Pancreas (tissue), 10 donors: ENCODE data around the gene HAO2. TPM values are rescaled to one million over a fixed set of nuclear protein-coding genes. Genes with fewer than 3 reads are reported as not detected.

ENCODE experiments used
- ATAC-seq, 4 donors: fragments of 200-7000 bp; cut with Tn5 transposase; one replicate each; pipeline versions ENCODE4 v1.8.0 to v1.9.1; 2020; ENCODE audit warnings: mild to moderate bottlenecking in 4 of 4, moderate library complexity in 4 of 4
- DNase-seq, 6 donors: peaks; one replicate each; pipeline ENCODE4 v3.0.0-alpha.2; 2020
- FAIRE-seq: peaks from 2 replicates; lab custom pipeline; 2012; peaks lifted over from hg19 to GRCh38; lab: Jason Lieb, UNC
- H3K27ac ChIP-seq, 4 donors: fragments of 200-600 bp; sonication (generic); 1 replicate in 3 of 4; 2 replicates in 1 of 4; pipeline versions ENCODE4 v1.5.0 to v1.8.0; 2020
- H3K27me3 ChIP-seq, 4 donors: fragments of 200-600 bp; one replicate each; pipeline ENCODE4 v1.8.0; 2021
- H3K36me3 ChIP-seq, 3 donors: fragments of 200-600 bp; sonication (generic) in 1 of 3; one replicate each; pipeline versions ENCODE4 v1.5.0 to v1.8.0; 2020 to 2021
- H3K4me1 ChIP-seq, 3 donors: fragments of 200-600 bp; one replicate each; pipeline ENCODE4 v1.8.0; 2021
- H3K4me3 ChIP-seq, 4 donors: fragments of 200-600 bp; sonication (generic) in 2 of 4; one replicate each; pipeline versions ENCODE4 v1.5.0 to v1.8.0; 2020 to 2021
- H3K9me3 ChIP-seq, 4 donors: fragments of 200-600 bp; one replicate each; pipeline ENCODE4 v1.8.0; 2021
- WGBS, 2 donors: extraction: QIAGEN DNeasy Blood & Tissue Kit; methylation state at CpG; one replicate each; pipeline ENCODE4 v1.1.7; 2013; 5-methylcytosine and 5-hydroxymethylcytosine counted together
- intact Hi-C, 3 donors: fragments of 100-400 bp; cut with DNase I; formaldehyde crosslinking; loops; one replicate each; pipeline versions ENCODE4 v1.11.1 to v1.14.2; 2022
- polyA plus RNA-seq, 2 donors: library from polyadenylated mRNA; stranded (reverse); fragments of 200-250 nt; gene quantifications; one replicate each; pipeline ENCODE4 v1.2.3, GENCODE V29; 2013
- total RNA-seq, 6 donors: library from RNA; stranded (reverse); fragmentation: NEBNext Ultra II Directional in 4 of 6; extraction: Animal tissue kit (Norgen Biotek cat#: 25700) in 4 of 6; gene quantifications; one replicate each; pipeline versions ENCODE4 v1.2.1 to v1.2.4, GENCODE V29; 2021 to 2023
- TF ChIP-seq, protein P1 (sequence below), 4 donors: fragments of 200-600 bp; sonication (generic) in 3 of 4; IDR thresholded peaks; one replicate each; pipeline versions ENCODE4 v1.5.0 to v1.8.0; 2021; ENCODE audit warnings: antibody characterized with exemption in 4 of 4
- donor health status: healthy with polysubstance abuse.
- donor health status: DM: no; HTN: no; CAD: no; lungs with moderate emphysema.
- donor health status: DM: no; HTN: no; CAD: no.
- donor health status: control.
- donor health status: control.
- donor health status: Bipolar disorder and iron deficiency.
- donor health status: DM: yes; HTN: yes; CAD: no.
- donor health status: DM: no; HTN: no; CAD: no.
- donor health status: DM: no; HTN: no; CAD: no.
- donor health status: DM: yes; HTN: yes; CAD: no.

HAO2 gene
- total and polyA plus RNA-seq, 8 donors, result not detected

- Histone ChIP-seq H3K9me3 (no peaks in the 10 kb centered on the region), H3K27me3 (no peaks in the 10 kb centered on the region), H3K27ac (no peak overlapping the region), H3K36me3 (no peaks in the 10 kb centered on the region), H3K4me3 (no peak overlapping the region), H3K4me1 (no peaks in the 10 kb centered on the region)
- 84 to 89% methylated on average over 3 of the region's 3 CpGs for WGBS, 2 donors
- TF ChIP-seq, protein P1, sequence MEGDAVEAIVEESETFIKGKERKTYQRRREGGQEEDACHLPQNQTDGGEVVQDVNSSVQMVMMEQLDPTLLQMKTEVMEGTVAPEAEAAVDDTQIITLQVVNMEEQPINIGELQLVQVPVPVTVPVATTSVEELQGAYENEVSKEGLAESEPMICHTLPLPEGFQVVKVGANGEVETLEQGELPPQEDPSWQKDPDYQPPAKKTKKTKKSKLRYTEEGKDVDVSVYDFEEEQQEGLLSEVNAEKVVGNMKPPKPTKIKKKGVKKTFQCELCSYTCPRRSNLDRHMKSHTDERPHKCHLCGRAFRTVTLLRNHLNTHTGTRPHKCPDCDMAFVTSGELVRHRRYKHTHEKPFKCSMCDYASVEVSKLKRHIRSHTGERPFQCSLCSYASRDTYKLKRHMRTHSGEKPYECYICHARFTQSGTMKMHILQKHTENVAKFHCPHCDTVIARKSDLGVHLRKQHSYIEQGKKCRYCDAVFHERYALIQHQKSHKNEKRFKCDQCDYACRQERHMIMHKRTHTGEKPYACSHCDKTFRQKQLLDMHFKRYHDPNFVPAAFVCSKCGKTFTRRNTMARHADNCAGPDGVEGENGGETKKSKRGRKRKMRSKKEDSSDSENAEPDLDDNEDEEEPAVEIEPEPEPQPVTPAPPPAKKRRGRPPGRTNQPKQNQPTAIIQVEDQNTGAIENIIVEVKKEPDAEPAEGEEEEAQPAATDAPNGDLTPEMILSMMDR (IDR thresholded peaks at IDR 0.05), result no peak
- intact Hi-C loops, result no loop called here
- ATAC-seq, result no peak
- no peak for DNase-seq
- FAIRE-seq, result no peak
Observed at GRCh38 chr1:119366424-119366823, 2.2 kb upstream of the HAO2 start.

DNA sequence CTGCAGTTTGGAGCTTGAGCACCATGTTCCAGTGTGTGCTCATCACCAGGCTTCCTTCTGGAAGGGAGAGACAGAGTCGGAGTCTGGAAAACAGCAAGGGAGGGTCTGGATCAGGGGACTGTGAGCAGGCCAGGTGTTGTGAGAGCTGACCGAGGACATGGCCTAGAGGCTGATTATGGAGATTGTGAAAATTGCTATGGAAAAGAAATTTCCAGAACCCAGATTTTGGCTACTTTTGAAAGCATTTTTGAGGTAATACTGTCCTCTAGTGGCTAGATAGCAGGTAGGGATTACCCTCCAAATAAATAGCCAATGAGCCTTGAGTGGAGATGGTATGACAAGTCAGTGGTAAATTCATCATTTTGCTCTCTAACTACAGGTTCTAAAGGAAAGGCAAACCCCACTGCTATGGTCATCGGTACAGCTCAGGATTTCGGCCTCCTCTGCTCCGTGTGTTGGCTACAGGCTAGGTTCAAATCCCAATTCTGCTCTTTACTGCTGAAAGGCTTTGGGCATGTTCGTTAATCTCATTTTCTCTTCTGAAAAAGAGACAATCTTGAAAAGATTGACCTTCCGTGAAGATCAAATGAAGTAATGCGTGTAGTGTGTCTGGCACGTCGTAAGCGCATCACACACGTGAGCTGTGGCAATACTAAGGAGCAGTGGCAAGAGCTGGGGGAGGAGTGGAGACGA, 1.0 kb upstream of the HAO2 start:
- FAIRE-seq (no peak), DNase-seq (no peak), ATAC-seq (peak in 3 of 4 donors; percentile 54 to 63 (median 61))
- no peaks in the 10 kb centered on the region for H3K9me3 ChIP-seq
- WGBS, 2 donors, result 63 to 69% methylated on average over 13 of the region's 13 CpGs
- no peaks in the 10 kb centered on the region for H3K27me3 ChIP-seq
- no peak overlapping the region for H3K27ac ChIP-seq
- no peaks in the 10 kb centered on the region for H3K36me3 ChIP-seq
- TF ChIP-seq, protein P1 (IDR thresholded peaks at IDR 0.05), result peak in 3 of 4 donors; percentile 25 to 57 (median 53)
- intact Hi-C loops, result no loop called here
- H3K4me1 ChIP-seq, result peaks cover 0 to 3% (median 0%) of the 10 kb centered on the region in 3 donors
- H3K4me3 ChIP-seq, result no peak overlapping the region

DNA sequence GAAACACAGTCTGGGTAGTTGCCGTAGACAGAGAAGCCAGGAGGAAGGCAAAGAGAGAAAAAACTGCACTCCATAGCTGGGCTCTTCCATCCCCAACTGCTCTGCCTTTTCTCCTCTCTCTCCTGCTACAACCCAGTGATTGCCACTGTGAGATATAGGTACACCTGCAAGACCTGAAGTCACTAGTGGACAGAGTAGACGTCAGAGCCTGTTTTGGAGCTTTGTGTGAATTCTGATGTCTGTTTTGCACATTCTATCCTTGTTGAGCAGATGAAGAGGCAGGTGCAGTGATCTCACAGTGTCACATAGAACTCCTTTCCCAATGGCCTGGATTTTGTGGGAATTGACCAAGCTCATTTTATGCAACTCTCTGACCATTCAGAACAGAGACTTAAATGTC, 2.2 kb downstream of the HAO2 start:
- H3K27me3 ChIP-seq, result no peaks in the 10 kb centered on the region
- no peaks in the 10 kb centered on the region for H3K36me3 ChIP-seq
- DNase-seq, result no peak
- no peak overlapping the region for H3K27ac ChIP-seq
- peaks cover 0 to 6% (median 3%) of the 10 kb centered on the region in 3 donors for H3K4me1 ChIP-seq
- TF ChIP-seq, protein P1 (IDR thresholded peaks at IDR 0.05), result no peak
- FAIRE-seq, result no peak
- WGBS, 2 donors, result 80 to 81% methylated on average over 2 of the region's 2 CpGs
- no peak for ATAC-seq
- no peak overlapping the region for H3K4me3 ChIP-seq
- intact Hi-C loops, result no loop called here
- no peaks in the 10 kb centered on the region for H3K9me3 ChIP-seq

- WGBS, 2 donors, result 7 to 9% methylated on average over 2 of the region's 2 CpGs
Observed at GRCh38 chr1:119371815-119372214, 3.2 kb downstream of the HAO2 start.

More at GRCh38 chr1:119371815-119372214, 3.2 kb downstream of the HAO2 start:
- FAIRE-seq, result no peak
- Histone ChIP-seq H3K27ac (no peak overlapping the region), H3K9me3 (no peaks in the 10 kb centered on the region), H3K4me3 (no peak overlapping the region), H3K36me3 (no peaks in the 10 kb centered on the region), H3K27me3 (no peaks in the 10 kb centered on the region), H3K4me1 (peaks cover 0 to 6% (median 3%) of the 10 kb centered on the region in 3 donors)
- intact Hi-C loops, result no loop called here
- ATAC-seq, result no peak
- DNase-seq, result no peak
- TF ChIP-seq, protein P1 (IDR thresholded peaks at IDR 0.05), result no peak
